ENCODE results near the gene GGTLC3.
"Not testable (repeated sequence)": the region's sequence is repeated elsewhere in the genome, so short reads cannot be mapped to it uniquely, and the experiment has no call there.

DNA sequence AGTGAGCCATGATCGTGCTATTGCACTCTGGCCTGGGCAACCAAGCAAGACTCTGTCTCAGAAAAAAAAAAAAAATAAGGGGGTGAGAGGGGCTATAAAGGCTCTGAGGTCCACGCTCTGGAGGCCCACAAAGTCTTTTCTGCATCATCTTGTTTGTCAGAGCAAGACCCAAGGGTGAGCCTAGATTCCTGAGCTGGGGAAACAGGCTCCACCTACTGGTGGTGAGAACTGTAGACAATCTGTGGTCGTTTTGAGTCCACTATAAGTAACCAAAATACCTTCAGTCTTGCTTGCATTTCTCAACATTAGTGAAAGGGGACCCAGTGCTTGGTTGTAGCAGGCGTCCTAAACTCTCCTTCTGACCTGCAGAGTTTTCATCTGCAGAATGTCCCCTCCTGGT, 5.4 kb upstream of the GGTLC3 start:
- TF ChIP-seq EZH2, EZH2phosphoT487 (IDR thresholded peaks at IDR 0.05): not testable (repeated sequence)
